Measurements from ENCODE around the gene SAPCD2.

SAPCD2 gene

GRCh38 chr9:137012694-137013570 is 57.4 kb downstream of the SAPCD2 start:
- H3K36me3 ChIP-seq (ENCODE audit: control insufficient read depth, insufficient read depth, low read length): no peaks in the 10 kb centered on the region
- H3K4me3 ChIP-seq (replicated peaks; ENCODE audit: low read depth, low read length): no peak overlapping the region
- TF ChIP-seq CTCF (IDR thresholded peaks at IDR 0.05; ENCODE audit: insufficient read depth, low read length, poor library complexity, severe bottlenecking): no peak
- H3K27me3 ChIP-seq (replicated peaks; ENCODE audit: control insufficient read depth, insufficient read depth, low read length): no peaks in the 10 kb centered on the region
- no peak for DNase-seq (ENCODE audit: extremely low read depth, insufficient read length)
